CD4-positive, alpha-beta T cell treated with Interleukin-2 at 100 ng/mL for 4 hours (primary cell): ENCODE measurements around the gene ECD.
"Not testable (repeated sequence)": the region's sequence is repeated elsewhere in the genome, so short reads cannot be mapped to it uniquely, and the experiment has no call there.

Experiments used
- DNase-seq: peaks from one replicate; pipeline ENCODE4 v3.0.0-alpha.2; 2020; ENCODE audit warnings: low spot score

The ECD gene

DNA sequence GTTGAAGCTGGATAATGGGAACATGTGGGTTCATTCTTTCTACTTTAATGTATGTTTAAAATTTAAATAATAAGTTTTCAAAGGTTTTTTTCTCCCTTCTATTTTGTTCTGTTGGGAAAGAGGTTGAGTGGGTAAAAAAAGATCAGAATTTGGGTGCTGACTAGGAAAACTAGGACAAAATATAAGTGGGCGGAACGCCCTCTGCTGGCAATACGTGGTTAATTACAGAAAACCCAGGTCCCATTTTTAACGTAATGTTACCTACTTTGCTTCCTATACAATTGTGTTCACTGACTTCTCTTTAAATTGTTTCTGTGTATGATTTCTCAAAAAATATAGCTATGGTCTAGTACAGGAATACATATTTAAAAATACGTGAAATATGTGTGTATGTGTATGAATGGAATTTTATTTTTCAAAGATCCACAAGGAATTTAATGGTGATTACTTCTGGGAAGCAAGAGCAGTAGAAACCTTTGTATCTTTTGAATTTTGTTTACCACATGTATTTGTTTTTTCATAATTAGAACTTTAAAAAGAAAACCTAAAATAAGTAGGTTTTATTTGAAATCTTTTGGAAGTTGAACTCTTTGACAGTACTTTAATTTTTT is 8.7 kb downstream of the ECD start:
- DNase-seq = peak; percentile 72

DNA sequence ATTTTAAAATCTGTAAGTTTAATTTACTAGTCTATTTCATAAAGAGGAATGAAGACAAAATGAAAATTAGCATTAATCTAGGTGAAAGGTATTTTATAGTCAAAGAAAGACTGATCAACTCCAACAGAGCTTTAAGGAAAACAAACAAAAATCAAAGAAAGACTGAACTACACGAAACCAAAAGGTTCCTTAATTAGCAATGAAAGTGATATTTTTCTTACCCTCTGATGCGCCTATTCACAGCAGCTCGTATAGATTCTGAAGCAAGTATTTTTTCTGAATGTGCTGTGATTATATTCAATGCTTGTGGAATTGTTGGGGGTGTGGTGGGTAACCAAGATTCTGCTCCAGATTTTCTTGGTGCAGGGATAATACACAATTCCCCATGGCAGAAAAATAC is 11.8 kb downstream of the ECD start:
- no peak for DNase-seq

DNA sequence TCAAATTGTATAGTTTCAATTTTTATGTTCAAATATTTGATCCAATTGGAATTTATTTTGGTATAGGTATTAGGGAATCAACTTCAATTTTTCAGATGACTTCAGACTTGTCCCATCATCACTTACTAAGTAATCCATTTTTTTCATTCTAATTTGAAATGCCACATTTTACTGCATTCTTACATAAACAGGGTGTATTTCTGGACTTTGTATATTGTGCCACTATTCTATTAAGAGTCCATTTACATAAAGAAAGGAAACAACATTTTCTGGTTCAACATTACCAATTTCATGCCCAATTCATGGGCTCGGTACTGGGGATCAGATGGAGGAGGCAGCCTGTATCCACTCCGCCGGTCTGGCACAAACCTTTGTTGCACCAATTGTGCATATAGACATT is 15.8 kb downstream of the ECD start:
- DNase-seq = no peak

DNA sequence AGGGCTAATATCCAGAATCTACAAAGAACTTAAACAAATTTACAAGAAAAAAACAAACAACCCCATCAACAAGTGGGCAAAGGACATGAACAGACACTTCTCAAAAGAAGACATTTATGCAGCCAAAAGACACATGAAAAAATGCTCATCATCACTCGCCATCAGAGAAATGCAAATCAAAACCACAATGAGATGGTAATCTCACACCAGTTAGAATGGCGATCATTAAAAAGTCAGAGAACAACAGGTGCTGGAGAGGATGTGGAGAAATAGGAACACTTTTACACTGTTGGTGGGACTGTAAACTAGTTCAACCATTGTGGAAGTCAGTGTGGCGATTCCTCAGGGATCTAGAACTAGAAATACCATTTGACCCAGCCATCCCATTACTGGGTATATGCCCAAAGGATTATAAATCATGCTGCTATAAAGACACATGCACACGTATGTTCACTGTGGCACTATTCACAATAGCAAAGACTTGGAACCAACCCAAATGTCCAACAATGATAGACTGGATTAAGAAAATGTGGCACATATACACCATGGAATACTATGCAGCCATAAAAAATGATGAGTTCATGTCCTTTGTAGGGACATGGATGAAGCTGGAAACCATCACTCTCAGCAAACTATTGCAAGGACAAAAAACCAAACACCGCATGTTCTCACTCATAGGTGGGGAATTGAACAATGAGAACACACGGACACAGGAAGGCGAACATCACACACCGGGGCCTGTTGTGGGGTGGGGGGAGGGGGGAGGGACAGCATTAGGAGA is 17.0 kb downstream of the ECD start:
- DNase-seq = not testable (repeated sequence)

DNA sequence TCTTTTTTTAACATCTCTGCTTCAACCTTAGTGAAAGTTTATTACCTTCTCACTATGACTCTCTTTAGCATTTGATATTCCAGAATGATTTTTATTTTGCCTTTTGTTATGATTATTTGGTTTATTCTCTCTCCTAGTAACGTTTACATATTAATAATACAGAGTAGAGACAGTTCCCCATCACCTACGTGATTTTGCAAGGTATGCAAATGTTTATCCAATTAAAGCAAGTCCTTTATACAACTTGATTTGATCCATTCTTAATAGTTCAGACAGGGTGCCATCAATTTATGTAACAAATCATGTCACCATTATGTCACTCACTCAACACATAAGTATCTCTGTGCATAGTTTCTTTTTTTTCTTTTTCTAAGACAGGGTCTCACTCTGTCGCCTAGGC is 26.2 kb downstream of the ECD start:
- DNase-seq = no peak

DNA sequence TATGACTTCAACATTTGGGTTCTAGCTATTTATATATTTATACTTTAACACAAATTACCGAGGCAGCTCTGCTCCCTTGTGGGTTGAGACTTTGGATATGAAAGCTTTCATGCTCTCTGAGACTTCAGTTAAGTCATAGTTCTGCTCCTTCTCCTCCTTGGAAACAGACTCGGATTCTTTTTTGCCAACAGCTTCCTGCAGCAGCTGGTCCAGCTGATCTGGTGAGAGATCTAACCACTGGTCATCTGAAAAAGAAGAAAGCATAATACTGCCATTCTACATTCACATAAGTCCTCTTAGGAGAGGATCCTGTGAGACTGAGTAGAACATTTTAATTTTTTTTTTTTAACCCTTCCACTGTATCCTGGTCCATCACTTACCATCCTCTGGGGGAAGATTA is 28.6 kb downstream of the ECD start:
- no peak for DNase-seq

DNA sequence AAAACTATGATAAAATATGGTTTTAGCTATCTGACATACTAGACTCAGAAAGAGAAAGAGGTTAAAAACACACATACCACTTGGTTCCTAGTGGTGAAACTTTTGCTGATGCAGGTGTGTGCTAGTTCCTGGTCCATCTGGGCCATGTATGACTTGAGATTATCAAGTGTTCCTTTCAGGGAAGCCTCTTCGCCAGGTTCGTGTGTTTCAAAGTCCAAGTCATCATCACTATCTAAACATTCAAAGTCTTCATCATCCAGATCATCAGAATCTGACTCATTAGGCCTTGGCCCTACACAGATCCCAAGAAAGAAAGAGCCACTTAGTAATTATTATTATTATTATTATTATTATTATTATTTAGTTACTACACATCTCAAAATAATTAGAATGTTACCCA is 31.2 kb downstream of the ECD start:
- no peak for DNase-seq

DNA sequence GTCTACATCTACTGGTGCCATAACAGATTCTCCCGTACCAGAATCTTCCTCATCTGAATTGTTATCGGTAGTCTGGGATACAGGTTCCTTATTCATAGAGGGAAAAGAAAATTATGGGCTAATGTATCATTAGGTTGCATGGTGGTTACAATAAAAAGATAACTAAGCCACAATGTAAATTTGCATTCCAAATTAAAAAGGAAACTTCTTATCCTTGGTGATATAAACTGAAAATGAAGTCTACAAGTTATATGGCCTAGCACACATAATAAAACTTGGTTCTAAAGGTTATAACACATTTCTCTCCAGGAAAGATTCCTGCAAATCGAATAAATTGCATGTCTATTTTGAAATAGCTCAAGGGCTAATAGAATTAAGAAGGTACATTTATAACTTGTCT is 33.1 kb downstream of the ECD start:
- no peak for DNase-seq

DNA sequence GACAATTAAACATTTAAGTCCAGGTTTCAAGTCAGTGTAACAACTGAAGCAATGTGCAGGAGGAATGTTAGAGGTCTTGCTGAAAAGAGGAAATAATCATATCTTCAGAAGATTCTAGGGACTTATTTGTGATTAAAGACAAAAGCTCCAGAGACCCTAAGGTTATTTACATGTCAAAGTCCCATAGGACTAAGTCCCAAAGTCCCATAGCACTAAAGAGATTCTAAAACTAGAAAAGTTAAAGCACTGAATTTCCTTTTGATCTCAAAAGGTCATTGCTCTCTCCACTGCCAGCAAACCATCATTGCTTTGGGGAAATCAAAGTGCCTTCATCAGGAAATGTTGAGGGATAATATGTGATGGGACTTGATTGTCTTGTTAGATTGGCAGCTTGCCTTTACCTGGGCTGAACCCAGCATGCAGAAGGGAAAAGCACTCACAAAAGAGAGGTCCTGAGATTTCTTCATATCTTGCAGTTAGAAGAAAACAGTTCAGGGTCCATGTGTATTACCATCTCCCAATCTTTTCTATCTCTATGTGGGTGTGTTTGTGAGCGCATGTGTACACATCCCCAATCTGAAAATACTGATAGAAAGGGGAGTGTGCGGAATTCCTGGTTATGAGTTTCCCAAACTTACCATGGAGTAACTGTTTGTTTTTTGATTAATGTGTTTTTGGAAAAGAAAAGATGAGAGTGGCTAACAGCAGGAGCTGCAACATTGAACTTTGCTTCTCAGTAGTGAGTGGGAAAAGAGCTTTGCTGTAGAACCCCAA is 35.7 kb downstream of the ECD start:
- no peak for DNase-seq

DNA sequence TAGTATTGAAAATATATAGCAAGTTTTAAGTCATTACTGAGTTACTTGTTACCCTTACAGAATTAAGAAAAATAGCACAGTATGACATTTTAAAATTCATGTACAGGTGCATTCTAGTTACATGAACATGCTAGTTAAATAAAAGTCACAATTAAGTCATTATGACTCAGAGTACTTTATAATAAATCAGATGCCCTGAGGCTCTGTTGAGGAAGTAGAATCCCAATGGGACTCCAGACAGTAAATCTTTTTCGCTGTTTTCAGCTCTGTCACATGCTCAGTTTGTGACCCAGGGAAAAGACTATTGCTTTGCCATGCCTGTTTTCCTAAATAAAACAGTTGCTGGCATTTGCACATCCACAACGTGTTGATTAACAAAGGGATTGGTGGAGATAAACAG is 36.5 kb downstream of the ECD start:
- DNase-seq = no peak

DNA sequence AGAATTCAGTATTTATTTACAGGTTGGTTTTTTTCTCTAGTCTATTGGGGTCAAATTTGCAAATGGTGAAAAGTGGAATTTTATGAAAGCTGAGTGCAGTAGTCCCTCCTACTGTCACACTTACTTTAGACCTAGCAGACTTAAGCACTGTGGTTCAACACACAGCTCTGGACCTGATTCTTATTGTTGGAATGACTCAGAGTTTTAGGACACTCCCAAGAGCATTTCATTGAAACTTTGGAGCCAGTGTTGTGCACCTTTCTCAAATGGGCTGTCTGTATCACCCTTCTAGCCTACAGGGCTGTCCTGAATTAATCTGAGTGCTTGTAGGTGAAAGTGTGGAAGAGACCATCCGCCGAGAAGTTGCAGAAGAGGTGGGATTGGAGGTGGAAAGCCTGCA is 41.5 kb downstream of the ECD start:
- no peak for DNase-seq

DNA sequence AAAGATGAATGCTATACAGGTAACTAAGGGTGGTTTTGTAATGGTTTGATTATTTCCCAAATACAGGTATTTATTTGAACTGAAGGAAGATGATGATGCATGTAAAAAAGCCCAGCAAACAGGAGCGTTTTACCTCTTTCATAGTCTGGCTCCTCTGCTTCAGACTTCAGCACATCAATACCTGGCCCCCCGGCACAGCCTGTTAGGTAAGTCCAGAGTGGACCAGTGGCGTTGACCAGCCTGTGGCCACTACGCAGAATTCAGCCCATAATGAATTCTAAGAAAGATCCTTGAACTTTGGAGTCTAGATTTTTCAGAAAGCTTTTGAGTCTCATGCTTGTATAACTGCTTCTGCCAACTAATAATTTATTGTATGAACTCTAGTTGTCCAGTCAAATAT is 47.9 kb downstream of the ECD start:
- no peak for DNase-seq

DNA sequence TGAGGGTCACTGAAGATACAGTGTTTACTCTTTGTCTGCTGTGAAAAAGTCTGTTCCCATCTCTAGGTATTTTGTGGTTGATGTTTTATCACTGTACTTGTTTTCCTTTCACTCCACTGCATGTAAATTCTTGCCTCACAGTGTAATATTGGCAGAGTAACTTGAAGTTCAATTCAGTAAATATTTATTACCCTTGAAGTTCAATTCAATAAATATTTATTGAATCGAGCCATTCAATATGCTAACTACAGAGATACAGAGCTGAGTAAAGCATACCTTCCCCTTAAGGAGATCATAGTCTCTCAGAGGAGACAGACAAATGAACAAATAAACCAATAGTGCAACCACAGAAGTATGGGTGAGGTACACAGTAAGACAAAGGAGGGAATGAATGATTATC is 48.4 kb downstream of the ECD start:
- no peak for DNase-seq

DNA sequence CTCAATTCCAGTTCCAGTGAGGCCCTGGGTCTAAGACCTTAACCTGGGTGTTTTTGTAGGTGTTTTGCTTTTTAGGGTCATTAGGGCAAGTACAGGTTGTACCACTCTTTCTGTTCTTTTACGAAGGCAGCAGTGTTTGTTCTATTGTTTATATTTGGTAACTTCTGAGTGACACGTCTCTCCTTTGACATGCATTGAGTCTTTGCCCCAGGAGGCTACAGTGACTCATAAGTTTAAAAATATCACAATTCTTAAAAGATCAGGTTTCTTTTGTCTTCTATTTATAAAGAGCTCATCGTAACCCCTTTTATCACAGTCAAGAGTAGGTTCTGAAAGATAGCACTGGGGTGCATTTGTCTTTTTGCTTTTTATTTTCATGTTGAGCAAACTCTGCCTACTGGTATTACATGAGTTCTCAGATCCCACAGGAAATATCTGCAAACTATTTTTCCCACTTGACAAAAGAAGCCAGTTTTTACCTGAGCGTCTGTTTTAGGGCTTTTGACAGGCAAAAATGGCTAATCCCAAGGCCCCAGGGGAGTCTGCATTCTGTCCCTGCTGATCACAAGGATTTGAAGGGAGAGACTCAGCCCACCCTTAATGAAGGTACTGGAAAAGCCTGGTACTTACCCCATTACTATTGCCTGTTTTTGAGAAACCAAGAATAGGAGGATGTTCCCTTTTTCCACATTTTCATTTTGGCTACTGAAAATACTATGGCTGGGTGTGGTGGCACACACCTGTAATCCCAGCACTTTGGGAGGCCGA is 49.6 kb downstream of the ECD start:
- no peak for DNase-seq

DNA sequence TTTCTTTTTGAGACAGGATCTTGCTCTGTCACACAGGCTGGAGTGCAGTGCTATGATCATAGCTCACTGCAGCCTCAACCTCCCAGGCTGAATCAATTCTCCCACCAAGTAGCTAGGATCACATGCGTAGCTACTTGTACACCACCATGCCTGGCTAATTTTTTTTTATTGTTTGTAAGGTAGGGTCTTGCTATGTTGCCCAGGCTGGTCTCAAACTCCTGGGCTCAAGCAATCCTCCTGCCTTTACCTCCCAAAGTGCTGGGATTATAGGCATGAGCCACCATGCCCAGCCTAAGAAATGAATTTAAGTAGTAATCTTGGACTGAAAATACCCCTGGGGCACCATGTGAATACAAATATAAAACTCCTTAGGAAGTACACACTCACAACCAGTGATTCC is 51.8 kb downstream of the ECD start:
- DNase-seq = no peak

DNA sequence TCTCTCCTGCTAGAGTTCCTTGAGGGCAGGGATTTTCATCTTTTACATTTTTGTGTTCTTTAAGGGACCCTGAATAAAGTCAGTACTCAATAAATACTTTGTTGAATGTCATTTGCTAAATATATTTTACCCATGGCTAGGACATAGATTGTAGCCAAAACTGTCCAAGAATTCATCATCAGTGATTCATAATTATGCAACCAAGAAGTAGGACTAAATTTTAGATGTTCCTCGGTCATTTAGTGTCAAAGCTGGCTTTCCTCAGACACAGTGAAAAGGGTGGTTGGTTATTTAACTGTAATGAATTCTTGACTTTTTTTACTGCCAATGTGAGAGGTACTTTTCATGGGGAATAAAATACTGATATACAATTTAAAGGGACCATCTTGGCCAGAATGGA is 54.3 kb downstream of the ECD start:
- no peak for DNase-seq

DNA sequence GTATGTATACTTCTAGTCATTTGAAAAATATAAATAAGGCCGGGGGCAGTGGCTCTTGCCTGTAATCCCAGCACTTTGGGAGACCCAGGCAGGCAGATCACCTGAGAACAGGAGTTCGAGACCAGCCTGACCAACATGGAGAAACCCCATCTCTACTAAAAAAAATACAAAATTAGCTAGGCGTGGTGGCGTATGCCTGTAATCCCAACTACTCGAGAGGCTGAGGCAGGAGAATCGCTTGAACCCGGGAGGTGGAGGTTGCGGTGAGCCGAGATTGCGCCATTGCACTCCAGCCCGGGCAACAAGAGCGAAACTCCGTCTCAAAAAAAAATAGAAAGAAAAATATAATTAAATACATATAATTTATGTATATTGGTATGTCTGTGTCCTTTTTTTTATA is 55.8 kb downstream of the ECD start:
- not testable (repeated sequence) for DNase-seq

DNA sequence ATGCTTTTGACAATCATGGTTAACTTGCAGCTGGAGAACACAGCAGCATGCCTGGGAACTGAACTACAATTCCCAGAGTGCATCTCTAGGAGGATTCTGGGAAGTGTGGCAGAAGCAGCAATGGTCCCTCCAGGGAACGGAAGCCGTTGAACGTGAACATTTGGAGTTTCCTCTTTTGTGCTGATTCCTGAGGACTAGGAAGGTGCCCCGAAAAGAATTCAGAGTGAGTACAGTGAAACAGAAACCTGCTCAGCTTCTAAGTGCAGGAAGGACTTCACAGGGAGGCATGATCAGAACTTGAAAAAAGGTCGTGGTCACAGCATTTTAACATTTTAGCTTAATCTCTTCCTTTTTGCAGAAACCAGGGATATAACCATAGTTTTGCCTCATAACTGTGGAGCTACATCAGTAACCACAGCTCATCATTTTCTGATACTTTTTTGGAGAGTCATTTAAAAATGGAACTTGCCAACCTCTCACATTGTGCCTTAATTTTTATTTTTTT is 57.4 kb downstream of the ECD start, which contains the start of gene NUDT13:
TSS of gene NUDT13 (plus strand) at position 111 of the 505 bp plus-strand sequence. CDS start 3,911 bp downstream, outside the sequence.
- DNase-seq = peak; percentile 72

DNA sequence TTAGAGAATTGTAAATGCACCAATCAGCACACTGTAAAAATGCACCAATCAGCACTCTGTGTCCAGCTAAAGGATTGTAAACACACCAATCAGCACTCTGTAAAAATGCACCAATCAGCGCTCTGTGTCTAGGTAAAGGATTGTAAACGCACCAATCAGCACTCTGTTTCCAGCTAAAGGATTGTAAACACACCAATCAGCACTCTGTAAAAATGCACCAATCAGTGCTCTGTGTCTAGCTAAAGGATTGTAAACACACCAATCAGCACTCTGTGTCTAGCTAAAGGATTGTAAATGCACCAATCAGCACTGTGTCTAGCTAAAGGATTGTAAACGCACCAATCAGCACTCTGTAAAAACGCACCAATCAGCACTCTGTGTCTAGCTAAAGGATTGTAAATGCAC is 58.6 kb downstream of the ECD start:
- DNase-seq = not testable (repeated sequence)

DNA sequence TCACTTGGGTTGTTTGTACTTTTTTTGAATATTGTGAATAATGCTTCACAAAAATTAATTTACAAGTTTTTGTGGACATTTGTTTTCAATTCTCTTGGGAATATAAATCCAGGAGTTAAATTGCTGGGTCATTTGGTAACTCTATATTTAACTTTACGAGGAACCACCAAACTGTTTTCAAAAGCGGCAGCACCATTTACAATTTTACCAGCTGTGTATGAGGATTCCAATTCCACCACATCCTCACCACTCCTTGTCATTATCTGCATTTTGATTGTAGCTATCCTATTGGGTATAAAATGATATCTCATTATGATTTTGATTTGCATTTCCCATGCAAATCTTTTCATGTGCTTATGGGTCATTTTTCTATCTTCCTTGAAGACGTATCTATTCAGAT is 61.5 kb downstream of the ECD start:
- DNase-seq = no peak

DNA sequence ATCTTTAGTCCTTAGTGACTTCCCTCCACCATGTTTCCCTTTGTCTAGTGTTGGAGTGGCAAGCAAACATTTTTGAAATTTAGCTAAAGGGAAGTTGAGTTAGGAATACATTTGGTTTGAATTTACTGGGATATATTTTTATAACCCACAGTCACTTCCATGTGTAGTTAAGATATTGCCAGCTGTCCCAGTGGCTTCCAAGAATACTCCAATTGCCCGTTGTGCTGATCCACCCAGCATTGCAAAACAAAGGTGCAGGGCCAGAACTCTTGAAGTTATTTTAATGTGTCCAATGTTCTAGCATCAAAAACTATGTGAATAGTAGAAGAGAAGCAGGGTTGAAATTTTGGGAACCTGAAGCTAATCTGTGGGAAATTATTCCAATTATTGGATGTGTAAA is 68.7 kb downstream of the ECD start:
- DNase-seq = no peak

DNA sequence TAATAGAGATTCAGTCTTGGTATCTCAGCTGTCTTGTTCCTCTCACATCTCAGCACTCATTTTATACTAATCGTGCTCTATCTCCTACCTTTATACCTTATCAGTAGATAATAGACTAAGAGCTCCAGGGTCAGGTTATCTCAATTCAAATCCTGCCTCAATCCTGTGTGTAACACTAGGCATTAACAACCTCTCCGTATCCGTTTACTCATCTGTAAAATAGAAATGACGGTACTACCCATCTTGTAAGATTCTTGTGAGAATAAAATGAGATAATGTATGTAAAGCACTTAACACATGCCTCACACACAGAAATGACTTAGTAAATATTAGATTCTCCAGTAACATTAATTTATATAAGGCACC is 70.5 kb downstream of the ECD start:
- no peak for DNase-seq
